ENCODE data around the gene IFI44L. TPM values are rescaled to one million over a fixed set of nuclear protein-coding genes. Genes with fewer than 3 reads are reported as not detected.

The IFI44L gene
- polyA plus RNA-seq, 1 donor from 2014 or later, result 0.10 TPM

- H3K4me2 ChIP-seq (ENCODE audit: low read length), result no peak overlapping the region
- no peaks in the 10 kb centered on the region for H3K79me2 ChIP-seq (replicated peaks; ENCODE audit: insufficient read depth, low read length)
- H4K20me1 ChIP-seq (ENCODE audit: insufficient read depth), result no peaks in the 10 kb centered on the region
- no peak overlapping the region for H3K27ac ChIP-seq (ENCODE audit: low read length)
- no peaks in the 10 kb centered on the region for H3K9me3 ChIP-seq (ENCODE audit: low read length)
- H3K4me3 ChIP-seq (ENCODE audit: low read length), result no peak overlapping the region
- TF ChIP-seq REST (IDR thresholded peaks at IDR 0.05; ENCODE audit: borderline replicate concordance), result no peak
- no peak for TF ChIP-seq RAD21 (conservative IDR thresholded peaks at IDR 0.05)
- no peak for TF ChIP-seq POLR2AphosphoS5 (IDR thresholded peaks at IDR 0.05)
- TF ChIP-seq SMC3 (conservative IDR thresholded peaks at IDR 0.05; ENCODE audit: poor library complexity), result no peak
- no peak for TF ChIP-seq EZH2 (IDR thresholded peaks at IDR 0.05; ENCODE audit: borderline replicate concordance, insufficient read depth, low read length, poor library complexity, severe bottlenecking)
- no peak for TF ChIP-seq MXI1 (conservative IDR thresholded peaks at IDR 0.05; ENCODE audit: poor library complexity, severe bottlenecking)
- TF ChIP-seq EP300 (conservative IDR thresholded peaks at IDR 0.05; ENCODE audit: poor library complexity, severe bottlenecking), result no peak
- no peak for TF ChIP-seq TAF1 (IDR thresholded peaks at IDR 0.05; ENCODE audit: low read depth)
- TF ChIP-seq, protein P1, sequence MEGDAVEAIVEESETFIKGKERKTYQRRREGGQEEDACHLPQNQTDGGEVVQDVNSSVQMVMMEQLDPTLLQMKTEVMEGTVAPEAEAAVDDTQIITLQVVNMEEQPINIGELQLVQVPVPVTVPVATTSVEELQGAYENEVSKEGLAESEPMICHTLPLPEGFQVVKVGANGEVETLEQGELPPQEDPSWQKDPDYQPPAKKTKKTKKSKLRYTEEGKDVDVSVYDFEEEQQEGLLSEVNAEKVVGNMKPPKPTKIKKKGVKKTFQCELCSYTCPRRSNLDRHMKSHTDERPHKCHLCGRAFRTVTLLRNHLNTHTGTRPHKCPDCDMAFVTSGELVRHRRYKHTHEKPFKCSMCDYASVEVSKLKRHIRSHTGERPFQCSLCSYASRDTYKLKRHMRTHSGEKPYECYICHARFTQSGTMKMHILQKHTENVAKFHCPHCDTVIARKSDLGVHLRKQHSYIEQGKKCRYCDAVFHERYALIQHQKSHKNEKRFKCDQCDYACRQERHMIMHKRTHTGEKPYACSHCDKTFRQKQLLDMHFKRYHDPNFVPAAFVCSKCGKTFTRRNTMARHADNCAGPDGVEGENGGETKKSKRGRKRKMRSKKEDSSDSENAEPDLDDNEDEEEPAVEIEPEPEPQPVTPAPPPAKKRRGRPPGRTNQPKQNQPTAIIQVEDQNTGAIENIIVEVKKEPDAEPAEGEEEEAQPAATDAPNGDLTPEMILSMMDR (IDR thresholded peaks at IDR 0.05; ENCODE audit: poor library complexity, severe bottlenecking), result no peak
- H3K9ac ChIP-seq (ENCODE audit: low read length), result no peak overlapping the region
- no peaks in the 10 kb centered on the region for H3K9me2 ChIP-seq (ENCODE audit: insufficient read depth, low read length)
- no peak overlapping the region for H2AFZ ChIP-seq (ENCODE audit: low read depth, low read length)
- H3K27me3 ChIP-seq (ENCODE audit: insufficient read depth, low read depth, low read length), result no peaks in the 10 kb centered on the region
- no peaks in the 10 kb centered on the region for H3F3A ChIP-seq (ENCODE audit: insufficient read depth, low read length, poor library complexity, severe bottlenecking)
- H3K36me3 ChIP-seq (ENCODE audit: insufficient read depth, low read length), result no peaks in the 10 kb centered on the region
Observed at GRCh38 chr1:78665809-78666208, 45.6 kb downstream of the IFI44L start.

- H3K9me2 ChIP-seq (ENCODE audit: insufficient read depth, low read length), result no peaks in the 10 kb centered on the region
- no peak overlapping the region for H3K4me3 ChIP-seq (ENCODE audit: low read length)
- no peak overlapping the region for H3K9ac ChIP-seq (ENCODE audit: low read length)
- no peaks in the 10 kb centered on the region for H4K20me1 ChIP-seq (ENCODE audit: insufficient read depth)
- H3K4me2 ChIP-seq (ENCODE audit: low read length), result no peak overlapping the region
- H3K27ac ChIP-seq (ENCODE audit: low read length), result no peak overlapping the region
- H3K9me3 ChIP-seq (ENCODE audit: low read length), result no peaks in the 10 kb centered on the region
- no peak overlapping the region for H2AFZ ChIP-seq (ENCODE audit: low read depth, low read length)
- H3F3A ChIP-seq (ENCODE audit: insufficient read depth, low read length, poor library complexity, severe bottlenecking), result no peaks in the 10 kb centered on the region
- no peaks in the 10 kb centered on the region for H3K79me2 ChIP-seq (replicated peaks; ENCODE audit: insufficient read depth, low read length)
- H3K36me3 ChIP-seq (ENCODE audit: insufficient read depth, low read length), result no peaks in the 10 kb centered on the region
- H3K27me3 ChIP-seq (ENCODE audit: insufficient read depth, low read depth, low read length), result no peaks in the 10 kb centered on the region
- TF ChIP-seq, protein P1 (IDR thresholded peaks at IDR 0.05; ENCODE audit: poor library complexity, severe bottlenecking), result no peak
- TF ChIP-seq POLR2AphosphoS5 (IDR thresholded peaks at IDR 0.05) (no peak), TAF1 (IDR thresholded peaks at IDR 0.05; ENCODE audit: low read depth) (no peak), MXI1 (conservative IDR thresholded peaks at IDR 0.05; ENCODE audit: poor library complexity, severe bottlenecking) (no peak), EP300 (conservative IDR thresholded peaks at IDR 0.05; ENCODE audit: poor library complexity, severe bottlenecking) (no peak), RAD21 (conservative IDR thresholded peaks at IDR 0.05) (no peak), SMC3 (conservative IDR thresholded peaks at IDR 0.05; ENCODE audit: poor library complexity) (no peak)
Observed at GRCh38 chr1:78667939-78668338, 47.7 kb downstream of the IFI44L start.
